Measurements from ENCODE around the gene PTP4A2.

The PTP4A2 gene

GRCh38 chr1:31857863-31858262, 80.3 kb downstream of the PTP4A2 start:
- no peak for DNase-seq
